Adrenal gland (tissue), 12 donors: ENCODE results near the gene NCBP2. TPM values are rescaled to one million over a fixed set of nuclear protein-coding genes. Genes with fewer than 3 reads are reported as not detected.
A peak's percentile ranks its signal among the peaks of the same experiment; 100 is the strongest.

Source experiments
- DNase-seq, 7 donors: peaks; one replicate each; pipeline ENCODE4 v3.0.0-alpha.2; 2019 to 2020
- H3K27ac ChIP-seq, 5 donors: fragments of 200-600 bp; sonication (generic) in 4 of 5; 1 replicate in 3 of 5; 2 replicates in 2 of 5; pipeline versions ENCODE4 v1.5.1 to v1.8.0; 2016 to 2020; ENCODE audit warnings: mild to moderate bottlenecking in 1 of 5
- H3K27me3 ChIP-seq: fragments of 200-600 bp; 2 replicates; pipeline ENCODE4 v1.8.0; 2021
- H3K36me3 ChIP-seq, 2 donors: fragments of 200-600 bp; replicated peaks in 1 of 2; 1 replicate in 1 of 2; 2 replicates in 1 of 2; pipeline versions ENCODE4 v1.5.1 to v1.8.0; 2018 to 2022
- H3K4me1 ChIP-seq, 2 donors: fragments of 200-600 bp; replicated peaks in 1 of 2; 1 replicate in 1 of 2; 2 replicates in 1 of 2; pipeline versions ENCODE4 v1.5.1 to v1.8.0; 2018 to 2021
- H3K4me3 ChIP-seq, 4 donors: fragments of 200-600 bp; sonication (generic) in 3 of 4; one replicate each; pipeline ENCODE4 v1.5.1; 2016 to 2018
- H3K9me3 ChIP-seq, 3 donors: fragments of 200-600 bp; sonication (generic) in 1 of 3; replicated peaks in 1 of 3; 1 replicate in 2 of 3; 2 replicates in 1 of 3; pipeline versions ENCODE4 v1.5.1 to v1.8.0; 2016 to 2021
- CTCF ChIP-seq, 6 experiments: fragments of 450-650 bp in 4 of 6; fragments of 200-600 bp in 2 of 6; sonication (generic) in 1 of 6; IDR thresholded peaks; 1 replicate in 5 of 6; 2 replicates in 1 of 6; pipeline versions ENCODE4 v1.5.1 to v1.8.0; 2016 to 2021; ENCODE audit warnings: antibody characterized with exemption in 6 of 6, mild to moderate bottlenecking in 2 of 6, moderate library complexity in 1 of 6
- POLR2A ChIP-seq, 2 donors: fragments of 450-650 bp; IDR thresholded peaks; one replicate each; pipeline ENCODE4 v1.6.1; 2017; ENCODE audit warnings: antibody characterized with exemption in 2 of 2, mild to moderate bottlenecking in 2 of 2, moderate library complexity in 1 of 2
- WGBS, 4 donors: extraction: QIAGEN DNeasy Blood & Tissue Kit in 2 of 4; methylation state at CpG; one replicate each; pipeline versions ENCODE4 v1.1.5 to v1.1.7; 2013 to 2017; 5-methylcytosine and 5-hydroxymethylcytosine counted together
- intact Hi-C, 2 donors: fragments of 100-400 bp; cut with DNase I; formaldehyde crosslinking; loops; one replicate each; pipeline versions ENCODE4 v1.14.1 to v1.15.0; 2022 to 2023
- polyA plus RNA-seq, 3 donors: library from polyadenylated mRNA; stranded (reverse); fragments of 200-250 nt in 2 of 3; fragments of 350-450 nt in 1 of 3; fragmentation: Illumina TruSeq in 1 of 3; extraction: RNeasy Lipid Tissue Mini Kit (QIAGEN cat#74804) in 1 of 3; gene quantifications; one replicate each; pipeline ENCODE4 v1.2.3, GENCODE V29; 2013 to 2014
- total RNA-seq, 9 donors: library from RNA; depleted of rRNA in 4 of 9; stranded (reverse); fragments of >200 nt in 4 of 9; fragments of 120-200 nt in 1 of 9; fragmentation: NEBNext Ultra II Directional in 1 of 9; extraction: Animal tissue kit (Norgen Biotek cat#: 25700) in 1 of 9; gene quantifications; one replicate each; pipeline versions ENCODE4 v1.1.0 to v1.2.4, GENCODE V29; 2013 to 2023
- donor health status: healthy with polysubstance abuse.
- donor health status: Bipolar disorder and iron deficiency.
- donor health status: DM: yes; HTN: yes; CAD: no.
- donor health status: DM: no; HTN: no; CAD: no.
- donor health status: DM: no; HTN: no; CAD: no.
- donor health status: DM: yes; HTN: yes; CAD: no.

Gene NCBP2
- total and polyA plus RNA-seq, 12 donors, result 38.5 to 100 (median 56.7) TPM

- H3K9me3 ChIP-seq, result no peaks in the 10 kb centered on the region
- H3K27me3 ChIP-seq, result peaks cover 3% of the 10 kb centered on the region
- H3K4me3 ChIP-seq, result no peak overlapping the region
- H3K27ac ChIP-seq, result no peak overlapping the region
- intact Hi-C loops, result no loop called here
- 74 to 87% (median 84%) methylated on average over 11 to 19 of the region's 19 CpGs for WGBS, 4 donors
- H3K4me1 ChIP-seq, result no peaks in the 10 kb centered on the region
- no peaks in the 10 kb centered on the region for H3K36me3 ChIP-seq
- TF ChIP-seq POLR2A (IDR thresholded peaks at IDR 0.05), result no peak
- no peak for TF ChIP-seq CTCF (IDR thresholded peaks at IDR 0.05)
- DNase-seq, result no peak
Measured at GRCh38 chr3:196989721-196990262, 47.5 kb upstream of the NCBP2 start.

DNA sequence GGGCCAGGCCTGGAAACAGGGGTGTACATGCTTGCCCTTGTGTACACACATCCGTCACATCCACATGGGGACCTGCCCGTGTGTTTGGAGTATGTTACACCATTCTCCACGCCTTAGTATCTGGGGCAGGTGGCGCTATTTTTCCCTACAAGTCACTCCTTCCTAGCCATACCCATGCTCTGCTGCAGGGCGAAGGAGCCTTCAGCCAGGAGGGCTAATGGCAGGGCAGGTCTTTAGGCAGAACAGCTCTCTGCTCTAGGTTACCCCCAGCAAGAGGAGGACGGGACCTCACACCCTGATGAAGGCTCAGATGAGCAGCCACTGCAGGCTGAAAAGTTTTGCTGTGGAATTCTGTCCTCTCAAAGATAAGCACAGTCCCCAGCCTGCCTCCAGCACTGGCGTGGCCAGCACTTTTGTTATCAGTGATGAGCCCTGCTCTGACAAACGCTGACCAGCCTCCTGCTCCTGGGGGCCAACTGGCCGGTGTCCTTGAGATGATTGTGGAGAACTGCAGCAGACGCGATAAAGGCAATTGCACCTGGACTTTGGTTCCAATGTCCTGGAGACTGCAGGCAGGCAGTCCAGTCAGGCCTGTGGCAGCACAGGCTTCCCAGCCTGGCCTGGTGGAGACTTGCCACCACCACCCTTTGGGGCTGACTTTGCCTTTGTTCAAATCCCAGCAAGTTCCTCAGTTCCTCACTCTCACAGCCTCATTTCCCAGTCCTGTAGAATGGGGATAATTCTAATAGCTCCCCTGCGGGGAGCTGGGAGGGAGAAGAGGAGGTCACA, 46.1 kb upstream of the NCBP2 start:
- no peak overlapping the region for H3K27ac ChIP-seq
- no peaks in the 10 kb centered on the region for H3K9me3 ChIP-seq
- no peaks in the 10 kb centered on the region for H3K4me1 ChIP-seq
- no peak overlapping the region for H3K4me3 ChIP-seq
- WGBS, 4 donors, result 39 to 49% (median 45%) methylated on average over 9 to 12 of the region's 12 CpGs
- peak in 6 of 7 donors; percentile 71 to 85 (median 80) for DNase-seq
- peaks cover 3% of the 10 kb centered on the region for H3K27me3 ChIP-seq
- no peak for TF ChIP-seq CTCF (IDR thresholded peaks at IDR 0.05)
- TF ChIP-seq POLR2A (IDR thresholded peaks at IDR 0.05), result no peak
- H3K36me3 ChIP-seq, result no peaks in the 10 kb centered on the region
- intact Hi-C loops, result no loop called here

DNA sequence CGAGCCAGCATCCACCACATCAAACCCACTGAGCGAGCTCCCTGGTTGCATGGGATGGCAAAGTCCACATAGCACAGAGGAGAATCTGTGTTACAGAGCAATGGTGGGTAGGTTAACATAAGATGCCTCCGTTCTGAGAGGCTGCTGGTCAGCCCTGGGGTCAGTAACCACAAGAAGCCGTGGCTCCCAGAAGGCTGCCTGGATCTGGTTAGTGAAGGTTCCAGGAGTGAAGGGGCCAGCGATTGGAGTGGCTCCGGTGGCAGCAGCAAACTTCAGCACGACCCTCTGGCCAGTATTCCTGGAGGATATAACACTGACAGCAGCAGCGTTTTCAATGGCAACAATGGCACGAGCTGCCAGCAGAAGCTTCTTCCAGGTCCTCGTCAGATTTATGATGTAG, 44.7 kb upstream of the NCBP2 start:
- no peak for DNase-seq
- Histone ChIP-seq H3K9me3 (no peaks in the 10 kb centered on the region), H3K4me3 (no peak overlapping the region), H3K27me3 (peaks cover 8% of the 10 kb centered on the region), H3K36me3 (no peaks in the 10 kb centered on the region), H3K4me1 (no peaks in the 10 kb centered on the region), H3K27ac (no peak overlapping the region)
- intact Hi-C loops, result no loop called here
- no peak for TF ChIP-seq POLR2A (IDR thresholded peaks at IDR 0.05)
- WGBS, 4 donors, result 77 to 86% (median 82%) methylated on average over 9 to 10 of the region's 10 CpGs

- Histone ChIP-seq H3K36me3 (no peaks in the 10 kb centered on the region), H3K27me3 (peaks cover 8% of the 10 kb centered on the region), H3K27ac (no peak overlapping the region), H3K4me1 (no peaks in the 10 kb centered on the region), H3K4me3 (no peak overlapping the region), H3K9me3 (no peaks in the 10 kb centered on the region)
- WGBS, 4 donors, result 85 to 92% (median 89%) methylated on average over 7 to 9 of the region's 9 CpGs
- DNase-seq, result no peak
- intact Hi-C loops, result no loop called here
- TF ChIP-seq CTCF (IDR thresholded peaks at IDR 0.05) (no peak), POLR2A (IDR thresholded peaks at IDR 0.05) (no peak)
Measured at GRCh38 chr3:196985954-196986885, 43.9 kb upstream of the NCBP2 start.
